Adipose tissue (tissue), 3 donors: ENCODE measurements around the gene SULF2. TPM values are rescaled to one million over a fixed set of nuclear protein-coding genes. Genes with fewer than 3 reads are reported as not detected.
"Not testable (repeated sequence)": the region's sequence is repeated elsewhere in the genome, so short reads cannot be mapped to it uniquely, and the experiment has no call there.

Experiments
- H3K27ac ChIP-seq: one replicate; pipeline ENCODE4 v1.5.1; 2013; ENCODE audit warnings: low read depth, low read length
- WGBS, 3 donors: extraction: QIAGEN DNeasy Blood & Tissue Kit; methylation state at CpG; one replicate each; pipeline ENCODE4 v1.1.7; 2013; 5-methylcytosine and 5-hydroxymethylcytosine counted together
- polyA plus RNA-seq, 3 donors: library from polyadenylated mRNA; stranded (reverse); fragments of 200-250 nt; gene quantifications; one replicate each; pipeline ENCODE4 v1.2.3, GENCODE V29; 2013
- donor health status: healthy with polysubstance abuse.
- donor health status: Bipolar disorder and iron deficiency.
- donor health status: healthy.

SULF2 gene
- polyA plus RNA-seq, 3 donors, result 8.1 to 57.0 (median 41.0) TPM

GRCh38 chr20:47809161-47809960, 24.1 kb upstream of the SULF2 start:
- WGBS, 3 donors, result 71 to 86% (median 78%) methylated on average over 15 of the region's 15 CpGs
- H3K27ac ChIP-seq, result no peak overlapping the region

GRCh38 chr20:47805951-47806350, 20.7 kb upstream of the SULF2 start:
- WGBS, 3 donors, result 35 to 71% (median 65%) methylated on average over 14 of the region's 14 CpGs
- H3K27ac ChIP-seq, result no peak overlapping the region

GRCh38 chr20:47804972-47805371, 19.7 kb upstream of the SULF2 start:
- 75 to 85% (median 83%) methylated on average over 7 of the region's 7 CpGs for WGBS, 3 donors

GRCh38 chr20:47804224-47804825, 19.0 kb upstream of the SULF2 start:
- WGBS, 3 donors, result 77 to 91% (median 88%) methylated on average over 15 of the region's 15 CpGs
- H3K27ac ChIP-seq, result not testable (repeated sequence)

More at GRCh38 chr20:47804972-47805371, 19.7 kb upstream of the SULF2 start:
- H3K27ac ChIP-seq, result not testable (repeated sequence)

- 89% methylated on average over 3 of the region's 3 CpGs for WGBS, 3 donors
- no peak overlapping the region for H3K27ac ChIP-seq
These were observed 17.7 kb upstream of the SULF2 start for GRCh38 chr20:47802975-47803374.

- H3K27ac ChIP-seq, result no peak overlapping the region
- 80 to 94% (median 94%) methylated on average over 18 of the region's 18 CpGs for WGBS, 3 donors
These were observed 17.1 kb upstream of the SULF2 start for GRCh38 chr20:47802226-47802920.

- no peak overlapping the region for H3K27ac ChIP-seq
- WGBS, 3 donors, result 73 to 85% (median 84%) methylated on average over 15 of the region's 15 CpGs
These were observed 16.5 kb upstream of the SULF2 start for GRCh38 chr20:47801759-47802158.

GRCh38 chr20:47801079-47801478, 15.8 kb upstream of the SULF2 start:
- no peak overlapping the region for H3K27ac ChIP-seq
- 85 to 98% (median 97%) methylated on average over 5 of the region's 5 CpGs for WGBS, 3 donors

- WGBS, 3 donors, result 73 to 76% (median 75%) methylated on average over 11 of the region's 11 CpGs
- no peak overlapping the region for H3K27ac ChIP-seq
These were observed 15.3 kb upstream of the SULF2 start for GRCh38 chr20:47800623-47801022.

GRCh38 chr20:47799116-47799715, 13.9 kb upstream of the SULF2 start:
- H3K27ac ChIP-seq, result no peak overlapping the region
- 42 to 53% (median 50%) methylated on average over 5 to 6 of the region's 6 CpGs for WGBS, 3 donors

GRCh38 chr20:47796971-47797370, 11.7 kb upstream of the SULF2 start:
- H3K27ac ChIP-seq, result no peak overlapping the region
- 48 to 81% (median 63%) methylated on average over 9 of the region's 9 CpGs for WGBS, 3 donors

GRCh38 chr20:47795214-47795907, 10.1 kb upstream of the SULF2 start:
- 74 to 78% (median 75%) methylated on average over 17 of the region's 17 CpGs for WGBS, 3 donors
- no peak overlapping the region for H3K27ac ChIP-seq

GRCh38 chr20:47794264-47794663, 9.0 kb upstream of the SULF2 start:
- 88 to 99% (median 93%) methylated on average over 6 of the region's 6 CpGs for WGBS, 3 donors

GRCh38 chr20:47792021-47792618, 6.8 kb upstream of the SULF2 start:
- H3K27ac ChIP-seq, result no peak overlapping the region
- 44 to 63% (median 47%) methylated on average over 9 of the region's 9 CpGs for WGBS, 3 donors

More at GRCh38 chr20:47794264-47794663, 9.0 kb upstream of the SULF2 start:
- H3K27ac ChIP-seq, result not testable (repeated sequence)

GRCh38 chr20:47791084-47791599, 5.9 kb upstream of the SULF2 start:
- whole genome bisulfite sequencing, 3 donors, result 73 to 95% (median 94%) methylated on average over 2 of the region's 2 CpGs
- H3K27ac ChIP-seq, result no peak overlapping the region

GRCh38 chr20:47790580-47790965, 5.3 kb upstream of the SULF2 start:
- H3K27ac ChIP-seq, result no peak overlapping the region

GRCh38 chr20:47789764-47790579, 4.7 kb upstream of the SULF2 start:
- no peak overlapping the region for H3K27ac ChIP-seq
- 62 to 64% (median 62%) methylated on average over 10 of the region's 10 CpGs for WGBS, 3 donors

More at GRCh38 chr20:47790580-47790965, 5.3 kb upstream of the SULF2 start:
- WGBS, 3 donors, result 38 to 69% (median 63%) methylated on average over 5 of the region's 5 CpGs
